ENCODE measurements around the gene HSPA4L. TPM values are rescaled to one million over a fixed set of nuclear protein-coding genes. Genes with fewer than 3 reads are reported as not detected.

The HSPA4L gene
- total RNA-seq, 1 donor from 2014 or later, result 10.9 TPM

GRCh38 chr4:127783955-127784770 lies 2.0 kb downstream of the HSPA4L start:
- no peak for DNase-seq

GRCh38 chr4:127788517-127788916 lies 6.4 kb downstream of the HSPA4L start:
- no peak for DNase-seq

GRCh38 chr4:127791391-127791790 lies 9.3 kb downstream of the HSPA4L start:
- DNase-seq, result no peak

GRCh38 chr4:127793528-127793927 lies 11.4 kb downstream of the HSPA4L start:
- no peak for DNase-seq

GRCh38 chr4:127799711-127800110 lies 17.6 kb downstream of the HSPA4L start:
- DNase-seq, result no peak

GRCh38 chr4:127809173-127809800 lies 27.2 kb downstream of the HSPA4L start:
- DNase-seq, result no peak

GRCh38 chr4:127810551-127810950 lies 28.4 kb downstream of the HSPA4L start:
- DNase-seq, result no peak

GRCh38 chr4:127822430-127822829 lies 40.3 kb downstream of the HSPA4L start:
- DNase-seq, result no peak

- no peak for DNase-seq
Observed at GRCh38 chr4:127828121-127828520, 46.0 kb downstream of the HSPA4L start.

GRCh38 chr4:127829014-127829413 lies 46.9 kb downstream of the HSPA4L start:
- DNase-seq, result no peak

GRCh38 chr4:127832585-127832984 lies 50.5 kb downstream of the HSPA4L start:
- no peak for DNase-seq

GRCh38 chr4:127843704-127844600 lies 61.8 kb downstream of the HSPA4L start:
- no peak for DNase-seq

- DNase-seq, result no peak
Observed at GRCh38 chr4:127844601-127845116, 62.5 kb downstream of the HSPA4L start.

GRCh38 chr4:127846061-127846460 lies 63.9 kb downstream of the HSPA4L start:
- DNase-seq, result no peak

- DNase-seq, result no peak
Observed at GRCh38 chr4:127846765-127847164, 64.6 kb downstream of the HSPA4L start.

GRCh38 chr4:127849505-127850234 lies 67.5 kb downstream of the HSPA4L start:
- DNase-seq, result no peak

GRCh38 chr4:127852661-127853060 lies 70.5 kb downstream of the HSPA4L start:
- DNase-seq, result no peak

- DNase-seq, result no peak
Observed at GRCh38 chr4:127856196-127856812, 74.2 kb downstream of the HSPA4L start.

- no peak for DNase-seq
Observed at GRCh38 chr4:127856813-127857447, 74.8 kb downstream of the HSPA4L start.

GRCh38 chr4:127857641-127858040 lies 75.5 kb downstream of the HSPA4L start:
- no peak for DNase-seq

- no peak for DNase-seq
Observed at GRCh38 chr4:127868196-127868595, 86.1 kb downstream of the HSPA4L start.

Measured in occipital lobe (tissue), 2 donors.